AG20443 (cell line): Measurements from ENCODE around the gene BAIAP2.

ENCODE experiments used
- DNase-seq: peaks from one replicate; pipeline ENCODE4 v3.0.0; 2012; ENCODE audit warnings: low spot score, mixed read lengths

The BAIAP2 gene

GRCh38 chr17:81034779-81035520 lies at the start of gene BAIAP2:
BAIAP2 (plus strand) TSS chr17:81035151; CDS start chr17:81035255, 104 bp downstream.
- DNase-seq: peak; percentile 100

- DNase-seq: no peak
These were observed 48.9 kb upstream of the BAIAP2 start for GRCh38 chr17:80986046-80986445.

- DNase-seq: no peak
These were observed 48.0 kb upstream of the BAIAP2 start for GRCh38 chr17:80986816-80987475.

- no peak for DNase-seq
These were observed 47.0 kb upstream of the BAIAP2 start for GRCh38 chr17:80987941-80988461.

- no peak for DNase-seq
These were observed 45.4 kb upstream of the BAIAP2 start for GRCh38 chr17:80989586-80989913.

- no peak for DNase-seq
These were observed 43.9 kb upstream of the BAIAP2 start for GRCh38 chr17:80990921-80991644.

GRCh38 chr17:80991645-80992076 lies 43.3 kb upstream of the BAIAP2 start, which contains the start of gene CHMP6:
CHMP6 (plus strand) TSS chr17:80991841; CDS start chr17:80991919, 78 bp downstream.
- peak; percentile 93 for DNase-seq

- peak; percentile 56 for DNase-seq
These were observed 42.6 kb upstream of the BAIAP2 start for GRCh38 chr17:80992077-80992947.

GRCh38 chr17:80992948-80993624 lies 41.9 kb upstream of the BAIAP2 start:
- DNase-seq: peak; percentile 10

- DNase-seq: no peak
These were observed 39.8 kb upstream of the BAIAP2 start for GRCh38 chr17:80995131-80995530.

- DNase-seq: no peak
These were observed 38.3 kb upstream of the BAIAP2 start for GRCh38 chr17:80996422-80997305.

- peak; percentile 9 for DNase-seq
These were observed 37.4 kb upstream of the BAIAP2 start for GRCh38 chr17:80997424-80998117.

GRCh38 chr17:80998118-80998747 lies 36.7 kb upstream of the BAIAP2 start:
- DNase-seq: no peak

GRCh38 chr17:80998748-80999535 lies 36.0 kb upstream of the BAIAP2 start:
- DNase-seq: no peak

- DNase-seq: no peak
These were observed 35.2 kb upstream of the BAIAP2 start for GRCh38 chr17:80999536-81000333.

- DNase-seq: no peak
These were observed 34.7 kb upstream of the BAIAP2 start for GRCh38 chr17:81000334-81000630.

- DNase-seq: no peak
These were observed 34.2 kb upstream of the BAIAP2 start for GRCh38 chr17:81000631-81001357.
